H1 (cell line): ENCODE data around the gene SPTBN5. TPM values are rescaled to one million over a fixed set of nuclear protein-coding genes. Genes with fewer than 3 reads are reported as not detected.

Source experiments
- CTCF ChIA-PET: fragments of 300-600 bp; sonication (Branson Sonifier 250); formaldehyde crosslinking; loops from one replicate; lab custom pipeline; 2021; ENCODE audit not compliant: partially characterized antibody; lab: Charles Lee
- POLR2A ChIA-PET: fragments of 300-600 bp; sonication (Branson Sonifier 250); formaldehyde crosslinking; loops from one replicate; lab custom pipeline; 2021; ENCODE audit warnings: inconsistent platforms; ENCODE audit not compliant: partially characterized antibody; lab: Charles Lee
- DNase-seq, 2 experiments: peaks; one replicate each; pipeline versions ENCODE4 v3.0.0 to v3.0.0-alpha.2; 2010 to 2022; ENCODE audit warnings: low spot score in 2 of 2, low read depth in 1 of 2, mixed read lengths in 1 of 2
- FAIRE-seq: peaks from 2 replicates; lab custom pipeline; 2011; peaks lifted over from hg19 to GRCh38; lab: Jason Lieb, UNC
- H2AFZ ChIP-seq: 2 replicates; pipeline ENCODE4 v1.8.1; 2012; ENCODE audit warnings: low read length, inconsistent platforms
- H2AK5ac ChIP-seq: 2 replicates; pipeline ENCODE4 v1.6.1; 2013; ENCODE audit warnings: low read depth, low read length
- H2BK120ac ChIP-seq: replicated peaks from 2 replicates; pipeline ENCODE3; 2013; ENCODE audit warnings: low read depth, low read length, inconsistent platforms
- H2BK12ac ChIP-seq: 2 replicates; pipeline ENCODE4 v1.6.1; 2013; ENCODE audit warnings: low read depth, low read length
- H2BK15ac ChIP-seq: 2 replicates; pipeline ENCODE4 v1.6.1; 2013; ENCODE audit warnings: low read length
- H2BK20ac ChIP-seq: 2 replicates; pipeline ENCODE4 v1.6.1; 2013; ENCODE audit warnings: low read length
- H2BK5ac ChIP-seq: 2 replicates; pipeline ENCODE4 v1.6.1; 2013; ENCODE audit warnings: low read depth, low read length
- H3K14ac ChIP-seq: 2 replicates; pipeline ENCODE4 v1.6.1; 2013; ENCODE audit warnings: inconsistent platforms; ENCODE audit not compliant: insufficient read length
- H3K18ac ChIP-seq: 2 replicates; pipeline ENCODE4 v1.6.1; 2013; ENCODE audit warnings: low read length; ENCODE audit errors: extremely low read depth
- H3K23ac ChIP-seq: 2 replicates; pipeline ENCODE4 v1.6.1; 2013; ENCODE audit warnings: inconsistent platforms; ENCODE audit not compliant: insufficient read length
- H3K23me2 ChIP-seq: 2 replicates; pipeline ENCODE4 v1.6.1; 2013; ENCODE audit warnings: low read depth, low read length
- H3K27ac ChIP-seq: 2 replicates; pipeline ENCODE4 v1.6.1; 2011; ENCODE audit warnings: low read depth, low read length, inconsistent platforms
- H3K27me3 ChIP-seq, 4 experiments: replicated peaks in 1 of 4; 1 replicate in 1 of 4; 2 replicates in 3 of 4; pipeline versions ENCODE4 v1.6.1 to v1.8.1; 2011 to 2013; ENCODE audit warnings: low read length in 3 of 4, mild to moderate bottlenecking in 3 of 4, inconsistent platforms in 2 of 4, mixed read lengths in 2 of 4, moderate library complexity in 1 of 4; ENCODE audit not compliant: control insufficient read depth in 3 of 4, insufficient read depth in 3 of 4; ENCODE audit errors: extremely low read depth in 1 of 4
- H3K36me3 ChIP-seq, 4 experiments: 2 replicates each; pipeline versions ENCODE4 v1.6.1 to v1.8.1; 2011 to 2013; ENCODE audit warnings: mild to moderate bottlenecking in 4 of 4, low read length in 3 of 4, moderate library complexity in 2 of 4, control low read depth in 1 of 4, inconsistent platforms in 1 of 4; ENCODE audit not compliant: insufficient read depth in 4 of 4, control insufficient read depth in 2 of 4
- H3K4ac ChIP-seq: replicated peaks from 2 replicates; pipeline ENCODE3; 2013; ENCODE audit warnings: low read length, low read depth, mixed read lengths, inconsistent platforms; ENCODE audit not compliant: insufficient read length
- H3K4me1 ChIP-seq, 4 experiments: replicated peaks in 1 of 4; 1 replicate in 1 of 4; 2 replicates in 3 of 4; pipeline versions ENCODE4 v1.6.1 to v1.8.1; 2011 to 2013; ENCODE audit warnings: low read length in 3 of 4, inconsistent platforms in 2 of 4, mixed read lengths in 1 of 4; ENCODE audit not compliant: insufficient read depth in 4 of 4, control insufficient read depth in 3 of 4
- H3K4me2 ChIP-seq, 2 experiments: 2 replicates each; pipeline versions ENCODE4 v1.6.1 to v1.8.1; 2011 to 2013; ENCODE audit warnings: low read depth in 2 of 2, low read length in 2 of 2, control low read depth in 1 of 2, inconsistent platforms in 1 of 2, mild to moderate bottlenecking in 1 of 2; ENCODE audit not compliant: insufficient read depth in 1 of 2
- H3K4me3 ChIP-seq, 4 experiments: fragments of 200-600, 300-600 bp in 1 of 4; sonication (generic), shearing (Covaris generic), sonication (Bioruptor Twin) in 1 of 4; 2 replicates each; pipeline versions ENCODE4 v1.5.1 to v1.8.1; 2011 to 2016; ENCODE audit warnings: low read length in 4 of 4, low read depth in 3 of 4, control low read depth in 2 of 4, inconsistent platforms in 2 of 4, mild to moderate bottlenecking in 2 of 4, mixed read lengths in 1 of 4, moderate library complexity in 1 of 4; ENCODE audit not compliant: insufficient read depth in 2 of 4; ENCODE audit errors: extremely low read depth in 1 of 4
- H3K56ac ChIP-seq: replicated peaks from 2 replicates; pipeline ENCODE3; 2013; ENCODE audit warnings: low read depth, mild to moderate bottlenecking, mixed read lengths, low read length, inconsistent platforms; ENCODE audit not compliant: insufficient read length
- H3K79me1 ChIP-seq: 2 replicates; pipeline ENCODE4 v1.6.1; 2013; ENCODE audit warnings: low read depth, low read length, control low read depth
- H3K79me2 ChIP-seq, 2 experiments: 2 replicates each; pipeline versions ENCODE4 v1.6.1 to v1.8.1; 2012 to 2013; ENCODE audit warnings: low read length in 2 of 2, mild to moderate bottlenecking in 2 of 2, inconsistent platforms in 1 of 2; ENCODE audit not compliant: insufficient read depth in 2 of 2, control insufficient read depth in 1 of 2
- H3K9ac ChIP-seq, 4 experiments: replicated peaks in 1 of 4; 1 replicate in 1 of 4; 2 replicates in 3 of 4; pipeline versions ENCODE4 v1.6.1 to v1.8.1; 2011 to 2013; ENCODE audit warnings: low read depth in 3 of 4, low read length in 3 of 4, control low read depth in 2 of 4, mild to moderate bottlenecking in 2 of 4, moderate library complexity in 2 of 4, inconsistent platforms in 1 of 4; ENCODE audit errors: extremely low read depth in 1 of 4
- H3K9me3 ChIP-seq, 2 experiments: 2 replicates each; pipeline versions ENCODE4 v1.6.1 to v1.8.1; 2012 to 2013; ENCODE audit warnings: mild to moderate bottlenecking in 2 of 2, moderate library complexity in 2 of 2, control low read depth in 1 of 2, inconsistent platforms in 1 of 2, low read depth in 1 of 2, low read length in 1 of 2, mixed read lengths in 1 of 2; ENCODE audit not compliant: insufficient read depth in 2 of 2
- H4K20me1 ChIP-seq, 2 experiments: replicated peaks in 1 of 2; 2 replicates each; pipeline versions ENCODE3 to v1.8.1; 2011 to 2013; ENCODE audit warnings: inconsistent platforms in 2 of 2, low read length in 2 of 2, mild to moderate bottlenecking in 1 of 2; ENCODE audit not compliant: insufficient read depth in 2 of 2, control insufficient read depth in 1 of 2
- H4K5ac ChIP-seq: 2 replicates; pipeline ENCODE4 v1.6.1; 2013; ENCODE audit warnings: low read length, low read depth, mixed read lengths, inconsistent platforms; ENCODE audit not compliant: insufficient read length
- H4K8ac ChIP-seq: 2 replicates; pipeline ENCODE4 v1.8.0; 2013; ENCODE audit warnings: mild to moderate bottlenecking, moderate library complexity, low read length, inconsistent platforms; ENCODE audit not compliant: insufficient read depth; ENCODE audit errors: extremely low read depth
- H4K91ac ChIP-seq: replicated peaks from 2 replicates; pipeline ENCODE3; 2013; ENCODE audit warnings: low read length, mixed read lengths, inconsistent platforms; ENCODE audit not compliant: insufficient read length
- CEBPB ChIP-seq: IDR thresholded peaks from 2 replicates; pipeline ENCODE4 v1.6.1; 2012; ENCODE audit warnings: low read depth, low read length
- EP300 ChIP-seq, 2 experiments: IDR thresholded peaks; 1 replicate in 1 of 2; 2 replicates in 1 of 2; pipeline ENCODE4 v1.6.1; 2011 to 2012; ENCODE audit warnings: low read depth in 2 of 2, low read length in 2 of 2, mild to moderate bottlenecking in 2 of 2, borderline replicate concordance in 1 of 2, inconsistent platforms in 1 of 2, moderate library complexity in 1 of 2
- FOSL1 ChIP-seq: IDR thresholded peaks from 2 replicates; pipeline ENCODE4 v1.6.1; 2011; ENCODE audit warnings: mild to moderate bottlenecking, low read depth, low read length, moderate library complexity; ENCODE audit not compliant: insufficient read depth
- MAFK ChIP-seq: IDR thresholded peaks from 2 replicates; pipeline ENCODE4 v1.6.1; 2012; ENCODE audit warnings: low read depth, mild to moderate bottlenecking, improper control_type of control experiment, low read length
- RFX5 ChIP-seq: IDR thresholded peaks from 2 replicates; pipeline ENCODE4 v1.6.1; 2011; ENCODE audit warnings: low read depth, low read length, improper control_type of control experiment, borderline replicate concordance
- YY1 ChIP-seq: IDR thresholded peaks from 2 replicates; pipeline ENCODE4 v1.6.1; 2011; ENCODE audit warnings: low read depth, mild to moderate bottlenecking, low read length
- WGBS, 2 experiments: shearing (Covaris generic) in 1 of 2; methylation state at CpG; one replicate each; pipeline versions ENCODE4 v1.1.6 to v1.1.7; 2013 to 2015; ENCODE audit warnings: low lambda C conversion rate in 2 of 2, mixed read lengths in 2 of 2, inconsistent platforms in 1 of 2, low coverage in 1 of 2, missing lambda C conversion rate in 1 of 2; ENCODE audit not compliant: insufficient replicate concordance in 2 of 2, insufficient coverage in 1 of 2, insufficient read length in 1 of 2; ENCODE audit errors: extremely low coverage in 1 of 2, missing lambda C conversion rate in 1 of 2; 5-methylcytosine and 5-hydroxymethylcytosine counted together
- polyA plus RNA-seq, 7 experiments: library from polyadenylated mRNA; depleted of rRNA in 3 of 7; stranded (reverse) in 5 of 7; unstranded in 2 of 7; fragments of >200 nt in 5 of 7; fragments of 200-250 nt in 2 of 7; gene quantifications; 1 replicate in 5 of 7; 2 replicates in 1 of 7; 4 replicates in 1 of 7; pipeline versions ENCODE4 v1.2.1 to v1.2.3, GENCODE V29; 2011 to 2013; ENCODE audit warnings: missing spikeins in 2 of 7, mixed read lengths in 2 of 7
- total RNA-seq: library from RNA; stranded (reverse); fragmentation: NEBNext Ultra II Directional; extraction: Animal tissue kit (Norgen Biotek cat#: 25700); gene quantifications from 2 replicates; pipeline ENCODE4 v1.2.1, GENCODE V29; 2021
- TF ChIP-seq, protein P1 (sequence below): IDR thresholded peaks from 2 replicates; pipeline ENCODE4 v1.6.1; 2011; ENCODE audit warnings: low read depth, mild to moderate bottlenecking, low read length; ENCODE audit not compliant: insufficient read depth

SPTBN5 gene
- total and polyA plus RNA-seq, 2 of the 8 experiments (the other 6 are each of a cell fraction or from before 2014, with no cell fraction given) = 0.32 to 0.84 TPM

- no peaks in the 10 kb centered on the region for H3K79me1 ChIP-seq
- H2BK12ac ChIP-seq = no peak overlapping the region
- peaks cover 0 to 4% (median 2%) of the 10 kb centered on the region in 4 experiments; a peak in 4 of 7 replicates for H3K4me1 ChIP-seq
- CTCF ChIA-PET = interaction anchor here (0.9 to 2.1 kb wide), 11 partner anchors 11 to 80 kb away, joined by 3 to 14 read pairs (median 4); partner anchors contain the start of gene MAPKBP1
- H2BK20ac ChIP-seq = no peak overlapping the region
- H3K27me3 ChIP-seq = peaks cover 0 to 2% (median 0%) of the 10 kb centered on the region in 4 experiments; a peak in 1 of 7 replicates
- H4K20me1 ChIP-seq = peaks cover 0 to 1% of the 10 kb centered on the region in 2 experiments
- H4K8ac ChIP-seq = no peak overlapping the region; the same call in 1 of the 2 replicates
- H2BK120ac ChIP-seq = no peak overlapping the region
- H3K9me3 ChIP-seq = no peaks in the 10 kb centered on the region
- H3K14ac ChIP-seq = no peak overlapping the region
- H3K56ac ChIP-seq = no peak overlapping the region
- no peak overlapping the region for H3K9ac ChIP-seq
- H2AFZ ChIP-seq = no peak overlapping the region
- no peak for FAIRE-seq
- H3K23me2 ChIP-seq = peaks cover 10% of the 10 kb centered on the region; the same call in 1 of the 2 replicates
- H2AK5ac ChIP-seq = no peak overlapping the region
- no peak overlapping the region for H3K18ac ChIP-seq
- DNase-seq = no peak
- H2BK15ac ChIP-seq = no peak overlapping the region
- no peak overlapping the region for H3K4me2 ChIP-seq
- H3K4me3 ChIP-seq = no peak overlapping the region
- no peak overlapping the region for H4K5ac ChIP-seq
- no peaks in the 10 kb centered on the region for H3K79me2 ChIP-seq
- WGBS, 2 experiments = 90% methylated on average over 19 of the region's 19 CpGs; no CpG with 5 or more reads in 1 of the 2 experiments
- H2BK5ac ChIP-seq = no peak overlapping the region
- H3K27ac ChIP-seq = no peak overlapping the region
- H3K36me3 ChIP-seq = no peaks in the 10 kb centered on the region; a peak in 1 of 8 replicates
- POLR2A ChIA-PET = interaction anchor here (1.7 kb wide), 2 partner anchors 50 to 51 kb away, joined by 4 read pairs; partner anchors contain the start of gene MAPKBP1
- no peak overlapping the region for H4K91ac ChIP-seq
- no peak overlapping the region for H3K4ac ChIP-seq
- H3K23ac ChIP-seq = no peak overlapping the region
- TF ChIP-seq CEBPB (no peak), RFX5 (no peak), MAFK (no peak), YY1 (no peak), EP300 (IDR thresholded peaks at IDR 0.05; ENCODE audit: borderline replicate concordance in 1 of 2, low read depth in 2 of 2, low read length in 2 of 2) (no peak), FOSL1 (no peak)
- TF ChIP-seq, protein P1, sequence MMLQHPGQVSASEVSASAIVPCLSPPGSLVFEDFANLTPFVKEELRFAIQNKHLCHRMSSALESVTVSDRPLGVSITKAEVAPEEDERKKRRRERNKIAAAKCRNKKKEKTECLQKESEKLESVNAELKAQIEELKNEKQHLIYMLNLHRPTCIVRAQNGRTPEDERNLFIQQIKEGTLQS = no peak
Observed at GRCh38 chr15:41824062-41824745, 69.6 kb downstream of the SPTBN5 start.
